ENCODE data around the gene HAND2. TPM values are rescaled to one million over a fixed set of nuclear protein-coding genes. Genes with fewer than 3 reads are reported as not detected.

The HAND2 gene
- total and polyA plus RNA-seq, 5 donors, result 69.3 to 154 (median 131) TPM

- 36% methylated on average over 48 of the region's 48 CpGs for WGBS
- Histone ChIP-seq H3K27me3 (ENCODE audit: control insufficient read depth, insufficient read depth) (no peaks in the 10 kb centered on the region), H3K9me3 (ENCODE audit: control insufficient read depth, low read length) (no peaks in the 10 kb centered on the region), H3K4me1 (ENCODE audit: control insufficient read depth, insufficient read depth, low read length) (no peaks in the 10 kb centered on the region), H3K27ac (ENCODE audit: low read length) (no peak overlapping the region), H3K4me3 (ENCODE audit: low read length) (peak overlapping the region; percentile 29)
- DNase-seq, result peak; percentile 50 to 78 (median 67)
- intact Hi-C loops (cut with DNase I), result loop anchor here in 2 of 4 donors (10.0 kb wide), 3 partner anchors 244 to 654 kb away; no protein-coding TSS in a partner anchor
- peak; percentile 15 to 61 for ATAC-seq
Measured at GRCh38 chr4:173500841-173501591, 29.0 kb downstream of the HAND2 start.

- ATAC-seq (no peak), DNase-seq (peak in 1 of 3 donors; percentile 28)
- intact Hi-C loops (cut with DNase I), result loop anchor here (10.0 kb wide), 6 partner anchors 75 to 655 kb away; no protein-coding TSS in a partner anchor
- Histone ChIP-seq H3K27ac (ENCODE audit: low read length) (no peak overlapping the region), H3K4me3 (ENCODE audit: low read length) (no peak overlapping the region), H3K27me3 (ENCODE audit: control insufficient read depth, insufficient read depth) (no peaks in the 10 kb centered on the region), H3K4me1 (ENCODE audit: control insufficient read depth, insufficient read depth, low read length) (no peaks in the 10 kb centered on the region), H3K9me3 (ENCODE audit: control insufficient read depth, low read length) (no peaks in the 10 kb centered on the region)
- 59% methylated on average over 38 of the region's 38 CpGs for WGBS
Measured at GRCh38 chr4:173499658-173500535, 30.1 kb downstream of the HAND2 start.

GRCh38 chr4:173498771-173499170, 31.3 kb downstream of the HAND2 start:
- Histone ChIP-seq H3K27me3 (ENCODE audit: control insufficient read depth, insufficient read depth) (no peaks in the 10 kb centered on the region), H3K4me3 (ENCODE audit: low read length) (no peak overlapping the region), H3K4me1 (ENCODE audit: control insufficient read depth, insufficient read depth, low read length) (no peaks in the 10 kb centered on the region), H3K27ac (ENCODE audit: low read length) (no peak overlapping the region), H3K9me3 (ENCODE audit: control insufficient read depth, low read length) (no peaks in the 10 kb centered on the region)
- 86% methylated on average over 3 of the region's 3 CpGs for WGBS
- intact Hi-C loops (cut with DNase I), result loop anchor here in 3 of 4 donors (10.0 kb wide), 3 partner anchors 74 to 184 kb away; no protein-coding TSS in a partner anchor
- DNase-seq, result no peak
- no peak for ATAC-seq

- no peaks in the 10 kb centered on the region for H3K27me3 ChIP-seq (ENCODE audit: control insufficient read depth, insufficient read depth)
Measured at GRCh38 chr4:173498023-173498422, 32.0 kb downstream of the HAND2 start.

GRCh38 chr4:173494013-173494970, 35.7 kb downstream of the HAND2 start:
- DNase-seq (peak; percentile 58 to 74 (median 71)), ATAC-seq (peak; percentile 90 to 91)
- Histone ChIP-seq H3K4me1 (ENCODE audit: control insufficient read depth, insufficient read depth, low read length) (no peaks in the 10 kb centered on the region), H3K4me3 (ENCODE audit: low read length) (peak overlapping the region; percentile 41), H3K27me3 (ENCODE audit: control insufficient read depth, insufficient read depth) (no peaks in the 10 kb centered on the region), H3K9me3 (ENCODE audit: control insufficient read depth, low read length) (no peaks in the 10 kb centered on the region), H3K27ac (ENCODE audit: low read length) (no peak overlapping the region)
- intact Hi-C loops (cut with DNase I), result loop anchor here (2.0 to 10.0 kb wide), 5 partner anchors 69 to 179 kb away; no protein-coding TSS in a partner anchor
- WGBS, result 27% methylated on average over 40 of the region's 40 CpGs

More at GRCh38 chr4:173498023-173498422, 32.0 kb downstream of the HAND2 start:
- ATAC-seq (no peak), DNase-seq (no peak)
- 89% methylated on average over 1 of the region's 1 CpG for WGBS
- intact Hi-C loops (cut with DNase I), result loop anchor here in 3 of 4 donors (10.0 kb wide), 3 partner anchors 73 to 183 kb away; no protein-coding TSS in a partner anchor
- Histone ChIP-seq H3K4me3 (ENCODE audit: low read length) (no peak overlapping the region), H3K4me1 (ENCODE audit: control insufficient read depth, insufficient read depth, low read length) (no peaks in the 10 kb centered on the region), H3K27ac (ENCODE audit: low read length) (no peak overlapping the region), H3K9me3 (ENCODE audit: control insufficient read depth, low read length) (no peaks in the 10 kb centered on the region)

- intact Hi-C loops (cut with DNase I), result loop anchor here (5.0 to 10.0 kb wide), 4 partner anchors 68 to 178 kb away; no protein-coding TSS in a partner anchor
- no peaks in the 10 kb centered on the region for H3K27me3 ChIP-seq (ENCODE audit: control insufficient read depth, insufficient read depth)
- no peaks in the 10 kb centered on the region for H3K9me3 ChIP-seq (ENCODE audit: control insufficient read depth, low read length)
- H3K27ac ChIP-seq (ENCODE audit: low read length), result no peak overlapping the region
- ATAC-seq (no peak), DNase-seq (no peak)
- H3K4me3 ChIP-seq (ENCODE audit: low read length), result no peak overlapping the region
- 89% methylated on average over 4 of the region's 4 CpGs for WGBS
- H3K4me1 ChIP-seq (ENCODE audit: control insufficient read depth, insufficient read depth, low read length), result no peaks in the 10 kb centered on the region
Measured at GRCh38 chr4:173493041-173493440, 37.0 kb downstream of the HAND2 start.

- Histone ChIP-seq H3K27ac (ENCODE audit: low read length) (no peak overlapping the region), H3K9me3 (ENCODE audit: control insufficient read depth, low read length) (no peaks in the 10 kb centered on the region), H3K27me3 (ENCODE audit: control insufficient read depth, insufficient read depth) (no peaks in the 10 kb centered on the region), H3K4me3 (ENCODE audit: low read length) (no peak overlapping the region), H3K4me1 (ENCODE audit: control insufficient read depth, insufficient read depth, low read length) (no peaks in the 10 kb centered on the region)
- 72% methylated on average over 4 of the region's 4 CpGs for WGBS
- intact Hi-C loops (cut with DNase I), result loop anchor here (5.0 to 10.0 kb wide), 4 partner anchors 68 to 178 kb away; no protein-coding TSS in a partner anchor
- ATAC-seq (no peak), DNase-seq (no peak)
Measured at GRCh38 chr4:173492315-173492714, 37.7 kb downstream of the HAND2 start.

GRCh38 chr4:173490817-173491528, 39.1 kb downstream of the HAND2 start:
- intact Hi-C loops (cut with DNase I), result loop anchor here (5.0 to 10.0 kb wide), 4 partner anchors 66 to 176 kb away; no protein-coding TSS in a partner anchor
- 31% methylated on average over 4 of the region's 4 CpGs for WGBS
- no peaks in the 10 kb centered on the region for H3K27me3 ChIP-seq (ENCODE audit: control insufficient read depth, insufficient read depth)
- H3K27ac ChIP-seq (ENCODE audit: low read length), result peak overlapping the region; percentile 14
- no peak for DNase-seq
- H3K4me3 ChIP-seq (ENCODE audit: low read length), result no peak overlapping the region
- no peaks in the 10 kb centered on the region for H3K9me3 ChIP-seq (ENCODE audit: control insufficient read depth, low read length)
- no peaks in the 10 kb centered on the region for H3K4me1 ChIP-seq (ENCODE audit: control insufficient read depth, insufficient read depth, low read length)
- peak; percentile 34 to 58 for ATAC-seq

- 62% methylated on average over 3 of the region's 3 CpGs for WGBS
- Histone ChIP-seq H3K27ac (ENCODE audit: low read length) (no peak overlapping the region), H3K4me1 (ENCODE audit: control insufficient read depth, insufficient read depth, low read length) (no peaks in the 10 kb centered on the region), H3K9me3 (ENCODE audit: control insufficient read depth, low read length) (no peaks in the 10 kb centered on the region), H3K4me3 (ENCODE audit: low read length) (no peak overlapping the region), H3K27me3 (ENCODE audit: control insufficient read depth, insufficient read depth) (no peaks in the 10 kb centered on the region)
- intact Hi-C loops (cut with DNase I), result loop anchor here (5.0 to 10.0 kb wide), 4 partner anchors 65 to 175 kb away; no protein-coding TSS in a partner anchor
- DNase-seq, result no peak
- no peak for ATAC-seq
Measured at GRCh38 chr4:173490256-173490655, 39.8 kb downstream of the HAND2 start.
